ENCODE measurements around the gene GMPS. TPM values are rescaled to one million over a fixed set of nuclear protein-coding genes. Genes with fewer than 3 reads are reported as not detected.

The GMPS gene
- total RNA-seq, 1 experiment from 2014 or later, result 119 TPM

- no peaks in the 10 kb centered on the region for H3K9me2 ChIP-seq (ENCODE audit: insufficient read depth)
- H3K9ac ChIP-seq (ENCODE audit: low read length), result no peak overlapping the region
- DNase-seq (ENCODE audit: low read depth, low spot score) (no peak), ATAC-seq (no peak)
- H3K9me3 ChIP-seq (ENCODE audit: control insufficient read depth in 1 of 2, insufficient read depth in 1 of 2, low read depth in 1 of 2, low read length in 2 of 2), result no peaks in the 10 kb centered on the region
- H3K27me3 ChIP-seq (ENCODE audit: insufficient read depth, low read length), result no peaks in the 10 kb centered on the region
- peaks cover 100% of the 10 kb centered on the region for H3K79me2 ChIP-seq (ENCODE audit: insufficient read depth, low read length)
- BruUV-seq (replicated peaks), result no TSS peak
- TF ChIP-seq SIN3A (IDR thresholded peaks at IDR 0.05; ENCODE audit: low read depth), result no peak
- no peak for TF ChIP-seq JUND (IDR thresholded peaks at IDR 0.05)
- TF ChIP-seq CEBPB (IDR thresholded peaks at IDR 0.05; ENCODE audit: low read depth), result no peak
- TF ChIP-seq REST (IDR thresholded peaks at IDR 0.05; ENCODE audit: low read depth), result no peak
- TF ChIP-seq CTCF (IDR thresholded peaks at IDR 0.05 in 2 of 3, conservative IDR thresholded peaks at IDR 0.05 in 1 of 3; ENCODE audit: borderline replicate concordance in 1 of 3, insufficient read depth in 1 of 3, low read depth in 2 of 3, low read length in 2 of 3), result no peak
- TF ChIP-seq TCF7L2 (IDR thresholded peaks at IDR 0.05; ENCODE audit: borderline replicate concordance, extremely low read depth, insufficient read depth, insufficient read length), result no peak
- no peak for TF ChIP-seq EGR1 (IDR thresholded peaks at IDR 0.05; ENCODE audit: low read depth)
- TF ChIP-seq EZH2phosphoT487 (IDR thresholded peaks at IDR 0.05; ENCODE audit: borderline replicate concordance), result no peak
- TF ChIP-seq ATF3 (IDR thresholded peaks at IDR 0.05), result no peak
- no peak for TF ChIP-seq ZBTB33 (IDR thresholded peaks at IDR 0.05; ENCODE audit: extremely low read depth, insufficient replicate concordance, low read length)
- TF ChIP-seq YY1 (IDR thresholded peaks at IDR 0.05; ENCODE audit: extremely low read depth, insufficient replicate concordance, low read depth, low read length), result no peak
- no peak for TF ChIP-seq ELF1 (IDR thresholded peaks at IDR 0.05; ENCODE audit: borderline replicate concordance, low read depth)
- TF ChIP-seq POLR2A (IDR thresholded peaks at IDR 0.05; ENCODE audit: borderline replicate concordance, extremely low read depth, insufficient read depth, insufficient read length), result no peak
- no peak for TF ChIP-seq MAX (IDR thresholded peaks at IDR 0.05)
- TF ChIP-seq POLR2AphosphoS5 (IDR thresholded peaks at IDR 0.05; ENCODE audit: low read depth, low read length), result no peak
- TF ChIP-seq RAD21 (IDR thresholded peaks at IDR 0.05; ENCODE audit: low read depth), result no peak
- TF ChIP-seq CBX3 (IDR thresholded peaks at IDR 0.05; ENCODE audit: low read depth), result no peak
- no peak for TF ChIP-seq EZH2 (IDR thresholded peaks at IDR 0.05)
- TF ChIP-seq SRF (IDR thresholded peaks at IDR 0.05; ENCODE audit: low read depth), result no peak
- no peak for TF ChIP-seq SP1 (IDR thresholded peaks at IDR 0.05; ENCODE audit: low read depth)
- ChIA-PET CTCF (no interaction called here), RAD21 (ENCODE audit: low non-redundant PET in 1 of 2, low total read pairs in 2 of 2, uncharacterized antibody in 2 of 2, unreplicated experiment in 2 of 2) (no interaction called here), POLR2A (no interaction called here)
- no peak overlapping the region for H3K4me2 ChIP-seq (ENCODE audit: low read length)
- intact Hi-C loops (cut with micrococcal nuclease), result no loop called here
- H3K4me1 ChIP-seq (ENCODE audit: control insufficient read depth in 1 of 2, insufficient read depth in 2 of 2, low read length in 2 of 2), result peaks cover 0 to 16% of the 10 kb centered on the region in 2 experiments; a peak in 2 of 4 replicates
- H4K20me1 ChIP-seq (ENCODE audit: insufficient read depth), result peaks cover 40% of the 10 kb centered on the region; the same call in 1 of the 2 replicates
- H2AFZ ChIP-seq (ENCODE audit: low read depth, low read length, poor library complexity, severe bottlenecking), result no peak overlapping the region
- H3K27ac ChIP-seq (ENCODE audit: low read depth, low read length), result no peak overlapping the region
- no peaks in the 10 kb centered on the region for H3K36me3 ChIP-seq (ENCODE audit: control insufficient read depth in 1 of 2, insufficient read depth in 2 of 2, low read length in 2 of 2)
- H3K4me3 ChIP-seq (replicated peaks in 1 of 2; ENCODE audit: low read depth in 1 of 2, low read length in 2 of 2), result no peak overlapping the region
Measured at GRCh38 chr3:155876503-155876902, 6.1 kb downstream of the GMPS start.
